ENCODE measurements around the gene HPGDS. TPM values are rescaled to one million over a fixed set of nuclear protein-coding genes. Genes with fewer than 3 reads are reported as not detected.
"Not testable (repeated sequence)": the region's sequence is repeated elsewhere in the genome, so short reads cannot be mapped to it uniquely, and the experiment has no call there.

Gene HPGDS
- total RNA-seq, 1 donor from 2014 or later: not detected

DNA sequence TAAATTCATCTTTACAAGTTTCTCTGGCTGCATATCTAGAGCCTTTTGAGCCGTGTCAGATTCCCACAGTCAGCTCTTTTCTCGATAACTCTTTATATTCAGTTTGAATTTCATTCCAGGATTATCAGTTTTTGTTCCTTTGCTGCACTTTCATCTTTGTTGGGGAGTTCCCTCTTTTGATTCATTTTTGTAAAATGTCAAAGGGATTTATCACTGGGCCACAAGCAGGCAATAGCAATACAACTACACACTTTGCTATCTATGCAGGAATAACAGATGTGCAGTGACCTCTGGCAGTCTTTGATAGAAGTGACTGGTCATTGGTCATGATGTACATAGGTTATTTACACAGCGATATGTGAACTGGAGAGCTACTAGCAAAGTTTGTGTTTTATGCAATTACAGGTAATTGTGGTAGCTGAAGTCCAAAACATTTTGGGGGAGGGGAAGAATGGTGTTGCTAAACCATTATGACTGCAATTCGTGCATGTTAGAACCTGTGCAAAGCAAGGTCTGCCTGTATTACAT lies 43.8 kb downstream of the HPGDS start:
- H3K4me1 Mint-ChIP-seq (ENCODE audit: low read depth): no peaks in the 10 kb centered on the region
- intact Hi-C loops (cut with micrococcal nuclease): no loop called here
- no peak overlapping the region for H3K27ac Mint-ChIP-seq
- DNase-seq (ENCODE audit: low spot score): no peak
- no peak overlapping the region for H3K4me3 Mint-ChIP-seq
- H3K36me3 Mint-ChIP-seq (ENCODE audit: low read depth): no peaks in the 10 kb centered on the region
- no peaks in the 10 kb centered on the region for H3K27me3 Mint-ChIP-seq (ENCODE audit: insufficient read depth)
- H3K9me3 Mint-ChIP-seq: no peaks in the 10 kb centered on the region

DNA sequence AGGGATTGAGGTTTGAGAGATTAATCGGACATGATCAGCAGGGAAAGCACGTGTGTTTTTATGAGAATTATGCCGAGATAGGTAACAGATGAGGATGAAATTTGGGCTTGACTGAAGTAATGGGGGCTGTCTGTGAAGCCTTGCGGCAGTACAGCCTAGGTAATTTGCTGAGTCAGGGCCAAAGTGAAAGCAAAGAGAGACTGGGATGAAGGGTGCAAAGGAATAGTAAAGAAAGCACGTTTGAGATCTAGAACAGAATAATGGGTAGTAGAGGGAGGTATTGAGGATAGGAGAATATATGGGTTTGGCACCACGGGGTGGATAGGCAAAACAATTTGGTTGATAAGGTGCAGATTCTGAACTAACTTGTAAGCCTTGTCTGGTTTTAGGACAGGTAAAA lies 47.2 kb downstream of the HPGDS start:
- DNase-seq (ENCODE audit: low spot score); H3K4me1 Mint-ChIP-seq (ENCODE audit: low read depth); H3K36me3 Mint-ChIP-seq (ENCODE audit: low read depth); H3K4me3 Mint-ChIP-seq; H3K9me3 Mint-ChIP-seq; H3K27me3 Mint-ChIP-seq (ENCODE audit: insufficient read depth); H3K27ac Mint-ChIP-seq; intact Hi-C loops (cut with micrococcal nuclease): not testable (repeated sequence)

- intact Hi-C loops (cut with micrococcal nuclease); H3K4me1 Mint-ChIP-seq (ENCODE audit: low read depth); H3K9me3 Mint-ChIP-seq; H3K27me3 Mint-ChIP-seq (ENCODE audit: insufficient read depth); H3K4me3 Mint-ChIP-seq; H3K27ac Mint-ChIP-seq; DNase-seq (ENCODE audit: low spot score): not testable (repeated sequence)
- H3K36me3 Mint-ChIP-seq (ENCODE audit: low read depth): peaks cover 11% of the 10 kb centered on the region
Observed at GRCh38 chr4:94293981-94294380, 48.7 kb downstream of the HPGDS start.

DNA sequence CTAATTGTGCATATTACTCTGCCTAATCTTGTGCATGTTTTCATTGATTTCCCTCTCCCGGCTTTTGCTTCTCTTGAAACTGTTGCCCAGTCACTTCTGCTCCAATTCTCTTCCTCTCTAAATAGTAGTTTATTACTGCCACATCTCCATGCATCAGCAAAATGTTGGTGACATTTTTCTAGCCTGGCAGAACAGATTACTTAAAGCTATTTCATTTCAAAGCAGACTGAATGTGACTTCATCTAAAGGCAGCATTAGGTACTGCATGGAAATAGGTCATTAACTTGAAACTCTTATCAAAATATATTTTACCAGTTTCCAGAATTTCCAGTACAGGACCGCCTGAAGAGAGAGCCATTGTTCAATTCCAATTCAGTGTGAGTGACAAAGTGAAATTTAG lies 52.4 kb downstream of the HPGDS start:
- no peaks in the 10 kb centered on the region for H3K27me3 Mint-ChIP-seq (ENCODE audit: insufficient read depth)
- H3K27ac Mint-ChIP-seq: no peak overlapping the region
- peaks cover 18% of the 10 kb centered on the region for H3K36me3 Mint-ChIP-seq (ENCODE audit: low read depth)
- no peak overlapping the region for H3K4me3 Mint-ChIP-seq
- DNase-seq (ENCODE audit: low spot score): no peak
- H3K9me3 Mint-ChIP-seq: no peaks in the 10 kb centered on the region
- intact Hi-C loops (cut with micrococcal nuclease): no loop called here
- no peaks in the 10 kb centered on the region for H3K4me1 Mint-ChIP-seq (ENCODE audit: low read depth)

DNA sequence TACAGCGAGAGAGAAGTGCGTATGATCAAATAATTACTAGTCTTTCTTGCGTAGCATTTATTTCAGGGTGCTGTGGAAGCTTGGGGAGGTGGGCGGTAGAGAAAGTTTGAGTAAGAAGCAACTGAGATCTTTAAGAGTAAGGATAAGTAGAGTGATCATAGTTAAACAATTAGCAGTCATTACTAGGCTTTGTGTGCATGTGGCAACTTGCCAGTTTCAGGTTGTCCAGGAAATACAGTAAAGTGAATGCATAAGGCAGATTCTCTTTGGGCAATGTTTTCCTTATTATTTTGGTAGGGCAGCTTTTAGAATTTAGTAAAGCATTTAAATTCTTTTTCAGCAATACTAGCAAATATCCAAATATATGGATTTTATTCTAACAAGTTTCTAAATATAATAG lies 57.0 kb downstream of the HPGDS start:
- Mint-ChIP-seq H3K36me3 (ENCODE audit: low read depth) (peaks cover 35% of the 10 kb centered on the region), H3K4me1 (ENCODE audit: low read depth) (peaks cover 5% of the 10 kb centered on the region), H3K4me3 (no peak overlapping the region), H3K27me3 (ENCODE audit: insufficient read depth) (no peaks in the 10 kb centered on the region), H3K9me3 (no peaks in the 10 kb centered on the region), H3K27ac (no peak overlapping the region)
- no peak for DNase-seq (ENCODE audit: low spot score)
- intact Hi-C loops (cut with micrococcal nuclease): no loop called here

DNA sequence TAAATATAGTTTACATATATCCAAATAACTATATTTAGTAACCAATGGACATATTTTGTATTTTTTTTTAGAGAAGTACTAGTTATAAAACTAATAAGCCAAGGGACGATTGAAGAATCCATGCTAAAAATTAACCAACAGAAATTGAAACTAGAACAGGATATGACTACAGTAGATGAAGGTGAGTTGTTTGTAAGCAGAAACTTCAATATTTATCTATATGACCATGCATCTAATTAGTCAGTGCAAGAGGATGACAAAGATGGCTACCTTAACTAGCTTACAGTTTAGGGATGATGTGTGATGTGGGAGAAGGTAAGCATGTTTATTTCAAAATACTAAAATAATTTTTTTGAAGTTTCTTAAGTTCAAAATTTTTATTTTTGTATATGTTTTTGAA lies 57.7 kb downstream of the HPGDS start:
- H3K9me3 Mint-ChIP-seq: no peaks in the 10 kb centered on the region
- no peak overlapping the region for H3K4me3 Mint-ChIP-seq
- H3K36me3 Mint-ChIP-seq (ENCODE audit: low read depth): peaks cover 32% of the 10 kb centered on the region
- no peak for DNase-seq (ENCODE audit: low spot score)
- H3K27me3 Mint-ChIP-seq (ENCODE audit: insufficient read depth): no peaks in the 10 kb centered on the region
- peaks cover 5% of the 10 kb centered on the region for H3K4me1 Mint-ChIP-seq (ENCODE audit: low read depth)
- intact Hi-C loops (cut with micrococcal nuclease): no loop called here
- no peak overlapping the region for H3K27ac Mint-ChIP-seq

DNA sequence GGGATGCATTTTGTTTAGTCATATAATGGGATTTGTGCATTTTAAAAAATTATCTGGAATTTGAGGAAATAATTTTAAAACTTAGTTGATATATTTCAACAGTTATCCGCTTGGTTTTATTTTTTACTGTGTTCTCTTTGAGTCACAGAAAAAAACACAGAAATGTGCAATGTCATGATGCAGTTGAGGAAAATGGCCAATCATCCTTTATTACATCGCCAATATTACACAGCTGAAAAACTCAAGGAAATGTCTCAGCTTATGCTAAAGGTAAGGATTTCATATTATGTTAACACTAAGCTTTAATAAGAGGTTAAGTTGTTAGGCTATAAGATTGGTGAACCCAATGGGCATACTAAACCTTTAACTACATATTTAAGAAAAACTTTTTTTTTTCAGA lies 63.9 kb downstream of the HPGDS start:
- DNase-seq (ENCODE audit: low spot score): no peak
- Mint-ChIP-seq H3K4me1 (ENCODE audit: low read depth) (no peaks in the 10 kb centered on the region), H3K4me3 (no peak overlapping the region)

DNA sequence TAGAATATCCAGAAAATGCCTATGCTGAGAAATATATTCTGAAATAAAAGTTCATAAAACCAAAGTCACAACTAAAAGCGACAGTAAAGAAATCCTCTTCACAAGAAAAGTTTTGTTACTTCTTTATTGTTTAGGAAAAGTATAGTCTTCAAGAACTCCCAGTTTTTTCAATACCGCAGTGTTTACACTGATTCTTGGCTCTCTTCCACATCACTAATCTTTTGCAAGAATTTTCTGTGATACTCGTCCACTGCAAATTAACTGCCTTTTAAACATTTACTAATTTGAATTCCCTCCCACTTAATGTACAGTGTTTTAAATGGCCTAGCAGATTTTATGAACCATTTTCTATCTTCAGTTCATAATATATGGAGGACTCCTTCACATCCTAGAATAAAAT lies 65.1 kb downstream of the HPGDS start:
- intact Hi-C loops (cut with micrococcal nuclease): no loop called here
- Mint-ChIP-seq H3K27me3 (ENCODE audit: insufficient read depth) (no peaks in the 10 kb centered on the region), H3K4me3 (no peak overlapping the region)

More for the DNA sequence above, 63.9 kb downstream of the HPGDS start:
- intact Hi-C loops (cut with micrococcal nuclease): no loop called here
- no peak overlapping the region for H3K27ac Mint-ChIP-seq
- no peaks in the 10 kb centered on the region for H3K27me3 Mint-ChIP-seq (ENCODE audit: insufficient read depth)
- H3K36me3 Mint-ChIP-seq (ENCODE audit: low read depth): peaks cover 33% of the 10 kb centered on the region
- H3K9me3 Mint-ChIP-seq: no peaks in the 10 kb centered on the region

DNA sequence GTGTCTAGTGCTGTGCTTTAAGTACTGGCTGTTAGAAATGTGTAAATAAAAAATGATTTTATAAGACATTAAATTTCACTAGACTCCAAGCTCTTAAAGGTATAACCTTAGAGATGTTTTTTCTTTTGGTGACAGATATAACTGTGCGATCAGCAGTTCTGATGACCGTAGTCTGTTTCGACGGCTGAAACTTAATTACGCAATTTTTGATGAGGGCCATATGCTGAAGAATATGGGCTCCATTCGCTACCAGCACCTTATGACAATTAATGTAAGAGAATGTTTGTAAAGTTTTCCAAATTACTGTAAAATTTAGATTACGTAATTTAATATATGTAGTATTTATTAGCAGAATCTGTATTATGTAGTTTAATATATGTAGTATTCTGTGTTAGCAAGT lies 66.4 kb downstream of the HPGDS start:
- Mint-ChIP-seq H3K4me3 (no peak overlapping the region), H3K36me3 (ENCODE audit: low read depth) (peaks cover 26% of the 10 kb centered on the region), H3K4me1 (ENCODE audit: low read depth) (no peaks in the 10 kb centered on the region), H3K27me3 (ENCODE audit: insufficient read depth) (no peaks in the 10 kb centered on the region), H3K9me3 (no peaks in the 10 kb centered on the region), H3K27ac (no peak overlapping the region)
- intact Hi-C loops (cut with micrococcal nuclease): no loop called here
- no peak for DNase-seq (ENCODE audit: low spot score)

More for the DNA sequence above, 65.1 kb downstream of the HPGDS start:
- no peaks in the 10 kb centered on the region for H3K9me3 Mint-ChIP-seq
- no peaks in the 10 kb centered on the region for H3K4me1 Mint-ChIP-seq (ENCODE audit: low read depth)
- no peak for DNase-seq (ENCODE audit: low spot score)
- no peak overlapping the region for H3K27ac Mint-ChIP-seq
- H3K36me3 Mint-ChIP-seq (ENCODE audit: low read depth): peaks cover 26% of the 10 kb centered on the region

DNA sequence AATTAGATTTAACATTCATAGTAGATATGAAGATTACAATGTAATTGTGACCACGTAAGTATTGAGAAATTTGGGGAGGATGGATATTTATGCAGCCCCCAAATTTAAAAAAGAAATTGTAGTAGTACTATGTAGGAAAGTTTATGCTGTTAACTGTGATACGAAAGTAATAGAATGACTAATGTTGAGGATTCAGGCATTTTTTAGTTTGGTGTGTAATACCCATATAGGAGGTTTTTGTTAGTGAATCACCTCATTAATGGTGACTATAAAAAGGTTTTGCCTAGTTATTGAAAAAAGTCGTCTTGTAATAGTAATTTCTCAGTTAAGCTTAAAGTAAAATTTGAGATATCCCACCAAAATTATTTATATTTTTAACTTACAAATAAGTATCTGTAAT lies 67.7 kb downstream of the HPGDS start:
- no peak for DNase-seq (ENCODE audit: low spot score)
- no peaks in the 10 kb centered on the region for H3K4me1 Mint-ChIP-seq (ENCODE audit: low read depth)
- no peak overlapping the region for H3K27ac Mint-ChIP-seq
- H3K4me3 Mint-ChIP-seq: no peak overlapping the region
- H3K36me3 Mint-ChIP-seq (ENCODE audit: low read depth): peaks cover 31% of the 10 kb centered on the region
- H3K27me3 Mint-ChIP-seq (ENCODE audit: insufficient read depth): no peaks in the 10 kb centered on the region
- intact Hi-C loops (cut with micrococcal nuclease): no loop called here
- H3K9me3 Mint-ChIP-seq: no peaks in the 10 kb centered on the region

DNA sequence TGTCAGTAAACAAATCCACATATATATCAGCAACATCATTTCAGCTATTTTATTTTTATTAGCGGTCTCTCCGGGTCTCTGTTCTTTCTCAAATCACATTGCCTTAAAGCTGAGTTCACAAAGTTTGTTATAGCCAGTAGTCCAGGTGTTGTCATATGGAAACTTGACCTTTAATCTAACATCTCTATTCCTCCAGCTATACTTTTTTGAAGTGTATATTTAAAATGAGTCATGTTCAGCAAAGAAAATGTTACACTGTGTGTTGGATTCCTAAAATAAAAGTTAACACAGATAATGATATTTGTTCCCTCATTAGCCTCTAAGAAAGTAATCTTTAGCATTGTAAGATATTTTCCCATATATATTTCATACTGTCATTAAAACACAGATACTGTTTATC lies 71.4 kb downstream of the HPGDS start:
- H3K36me3 Mint-ChIP-seq (ENCODE audit: low read depth): peaks cover 14% of the 10 kb centered on the region
- H3K4me3 Mint-ChIP-seq: no peak overlapping the region
- intact Hi-C loops (cut with micrococcal nuclease): no loop called here
- H3K4me1 Mint-ChIP-seq (ENCODE audit: low read depth): no peaks in the 10 kb centered on the region
- no peaks in the 10 kb centered on the region for H3K27me3 Mint-ChIP-seq (ENCODE audit: insufficient read depth)
- no peaks in the 10 kb centered on the region for H3K9me3 Mint-ChIP-seq
- no peak overlapping the region for H3K27ac Mint-ChIP-seq
- no peak for DNase-seq (ENCODE audit: low spot score)

DNA sequence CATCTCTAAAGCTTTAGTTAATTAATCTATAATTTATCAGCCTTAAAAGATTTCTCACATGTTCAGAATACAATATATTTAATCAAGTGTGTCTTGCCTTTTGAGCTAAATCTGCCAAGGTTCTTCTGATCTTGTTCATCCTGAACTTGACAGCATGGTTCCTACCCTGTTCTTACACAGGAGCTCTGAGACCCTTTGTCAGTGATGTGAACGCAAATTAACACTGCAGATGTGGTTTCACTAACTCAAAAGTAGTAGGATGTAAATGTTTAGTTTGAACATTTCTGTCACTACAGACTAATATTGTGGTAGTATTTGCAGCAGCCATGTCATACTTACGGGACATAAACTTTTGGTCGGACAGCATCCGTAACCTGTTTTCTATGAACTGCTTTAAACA lies 75.6 kb downstream of the HPGDS start:
- H3K27ac Mint-ChIP-seq: no peak overlapping the region
- intact Hi-C loops (cut with micrococcal nuclease): no loop called here
- H3K36me3 Mint-ChIP-seq (ENCODE audit: low read depth): peaks cover 22% of the 10 kb centered on the region
- H3K4me3 Mint-ChIP-seq: no peak overlapping the region
- H3K9me3 Mint-ChIP-seq: no peaks in the 10 kb centered on the region
- H3K4me1 Mint-ChIP-seq (ENCODE audit: low read depth): no peaks in the 10 kb centered on the region
- H3K27me3 Mint-ChIP-seq (ENCODE audit: insufficient read depth): no peaks in the 10 kb centered on the region
- DNase-seq (ENCODE audit: low spot score): no peak

- no peak for DNase-seq (ENCODE audit: low spot score)
- no peaks in the 10 kb centered on the region for H3K4me1 Mint-ChIP-seq (ENCODE audit: low read depth)
Observed at GRCh38 chr4:94262163-94263016, 80.2 kb downstream of the HPGDS start.

More at GRCh38 chr4:94262163-94263016, 80.2 kb downstream of the HPGDS start:
- no peaks in the 10 kb centered on the region for H3K9me3 Mint-ChIP-seq
- peaks cover 28% of the 10 kb centered on the region for H3K36me3 Mint-ChIP-seq (ENCODE audit: low read depth)
- no peak overlapping the region for H3K27ac Mint-ChIP-seq
- H3K4me3 Mint-ChIP-seq: no peak overlapping the region
- no peaks in the 10 kb centered on the region for H3K27me3 Mint-ChIP-seq (ENCODE audit: insufficient read depth)
- intact Hi-C loops (cut with micrococcal nuclease): no loop called here
